OCI-LY7 (cell line): ENCODE results near the gene POLR2E. TPM values are rescaled to one million over a fixed set of nuclear protein-coding genes. Genes with fewer than 3 reads are reported as not detected.

ENCODE experiments used
- BruUV-seq: library from RNA; stranded (reverse); fragments of 400-500 nt; replicated peaks from 2 replicates; lab custom pipeline; 2021; lab: Mats Ljungman, UMichigan
- CTCF ChIA-PET: fragments of 300-600 bp; sonication (Branson Sonifier 250); formaldehyde crosslinking; loops from one replicate; lab custom pipeline; 2022; ENCODE audit warnings: antibody characterized with exemption; ENCODE audit not compliant: unreplicated experiment; lab: Charles Lee
- POLR2A ChIA-PET: fragments of 300-600 bp; sonication (Branson Sonifier 250); formaldehyde crosslinking; loops from one replicate; lab custom pipeline; 2022; ENCODE audit warnings: antibody characterized with exemption; lab: Charles Lee
- DNase-seq: peaks from one replicate; pipeline ENCODE4 v3.0.0-alpha.2; 2015; ENCODE audit warnings: low spot score
- H2AFZ ChIP-seq: fragments of 200-600 bp; sonication (generic), shearing (Covaris generic); 2 replicates; pipeline ENCODE4 v1.6.1; 2014; ENCODE audit warnings: mild to moderate bottlenecking, antibody characterized with exemption, low read length, moderate library complexity
- H3K27ac ChIP-seq: fragments of 200-600 bp; sonication (generic); 2 replicates; pipeline ENCODE4 v1.5.1; 2014; ENCODE audit warnings: mixed run types, low read depth, mild to moderate bottlenecking, moderate library complexity, low read length, inconsistent platforms; ENCODE audit not compliant: poor library complexity, severe bottlenecking
- H3K36me3 ChIP-seq: fragments of 200-600 bp; sonication (generic); 2 replicates; pipeline ENCODE4 v1.6.1; 2014; ENCODE audit warnings: mild to moderate bottlenecking, antibody characterized with exemption, low read length, moderate library complexity, mixed read lengths; ENCODE audit not compliant: insufficient read depth
- H3K4me1 ChIP-seq: fragments of 200-600 bp; sonication (generic); 2 replicates; pipeline ENCODE4 v1.5.1; 2014; ENCODE audit warnings: mild to moderate bottlenecking, low read length; ENCODE audit not compliant: insufficient read depth, poor library complexity, severe bottlenecking
- H3K4me2 ChIP-seq: fragments of 200-600 bp; sonication (generic); 2 replicates; pipeline ENCODE4 v1.6.1; 2014; ENCODE audit warnings: mild to moderate bottlenecking, low read length
- H3K4me3 ChIP-seq: fragments of 200-600 bp; sonication (generic); 2 replicates; pipeline ENCODE4 v1.5.1; 2014; ENCODE audit warnings: mild to moderate bottlenecking, low read depth, low read length; ENCODE audit not compliant: poor library complexity, severe bottlenecking
- H3K79me2 ChIP-seq: fragments of 200-600 bp; sonication (generic); 2 replicates; pipeline ENCODE4 v1.6.1; 2016; ENCODE audit warnings: low read depth, mild to moderate bottlenecking, low read length, moderate library complexity, mixed read lengths; ENCODE audit not compliant: insufficient read depth
- H3K9me2 ChIP-seq: fragments of 200-600 bp; sonication (generic); 2 replicates; pipeline ENCODE4 v1.6.1; 2016; ENCODE audit warnings: mild to moderate bottlenecking, low read length, mixed read lengths; ENCODE audit not compliant: insufficient read depth
- H3K9me3 ChIP-seq: fragments of 200-600 bp; sonication (generic); 2 replicates; pipeline ENCODE4 v1.6.1; 2014; ENCODE audit warnings: mild to moderate bottlenecking, mixed run types, low read length, mixed read lengths
- H4K20me1 ChIP-seq: fragments of 200-600 bp; sonication (generic); 2 replicates; pipeline ENCODE4 v1.6.1; 2014; ENCODE audit warnings: mild to moderate bottlenecking, antibody characterized with exemption, low read length, moderate library complexity, mixed read lengths; ENCODE audit not compliant: insufficient read depth
- EZH2phosphoT487 ChIP-seq: fragments of 200-600 bp; sonication (generic); IDR thresholded peaks from 2 replicates; pipeline ENCODE4 v1.6.1; 2018; ENCODE audit warnings: low read depth, borderline replicate concordance, mild to moderate bottlenecking, mixed run types, antibody characterized with exemption, low read length, moderate library complexity, mixed read lengths
- intact Hi-C: fragments of 100-400 bp; cut with micrococcal nuclease; formaldehyde crosslinking; loops from one replicate; pipeline ENCODE4 v1.10.0; 2022; ENCODE audit not compliant: unreplicated experiment
- total RNA-seq, 2 experiments: library from RNA; depleted of rRNA in 1 of 2; stranded (reverse); fragments of >200 nt in 1 of 2; shearing (Covaris generic) in 1 of 2; gene quantifications; 2 replicates each; pipeline ENCODE4 v1.2.3, GENCODE V29; 2014 to 2022
- TF ChIP-seq, protein P1 (sequence below): fragments of 200-600 bp; sonication (generic); conservative IDR thresholded peaks from 2 replicates; pipeline ENCODE4 v1.5.1; 2014; ENCODE audit warnings: mild to moderate bottlenecking, antibody characterized with exemption, low read length, moderate library complexity, mixed read lengths

POLR2E gene
- total RNA-seq, 2 experiments from 2014 or later: 153 to 193 TPM

DNA sequence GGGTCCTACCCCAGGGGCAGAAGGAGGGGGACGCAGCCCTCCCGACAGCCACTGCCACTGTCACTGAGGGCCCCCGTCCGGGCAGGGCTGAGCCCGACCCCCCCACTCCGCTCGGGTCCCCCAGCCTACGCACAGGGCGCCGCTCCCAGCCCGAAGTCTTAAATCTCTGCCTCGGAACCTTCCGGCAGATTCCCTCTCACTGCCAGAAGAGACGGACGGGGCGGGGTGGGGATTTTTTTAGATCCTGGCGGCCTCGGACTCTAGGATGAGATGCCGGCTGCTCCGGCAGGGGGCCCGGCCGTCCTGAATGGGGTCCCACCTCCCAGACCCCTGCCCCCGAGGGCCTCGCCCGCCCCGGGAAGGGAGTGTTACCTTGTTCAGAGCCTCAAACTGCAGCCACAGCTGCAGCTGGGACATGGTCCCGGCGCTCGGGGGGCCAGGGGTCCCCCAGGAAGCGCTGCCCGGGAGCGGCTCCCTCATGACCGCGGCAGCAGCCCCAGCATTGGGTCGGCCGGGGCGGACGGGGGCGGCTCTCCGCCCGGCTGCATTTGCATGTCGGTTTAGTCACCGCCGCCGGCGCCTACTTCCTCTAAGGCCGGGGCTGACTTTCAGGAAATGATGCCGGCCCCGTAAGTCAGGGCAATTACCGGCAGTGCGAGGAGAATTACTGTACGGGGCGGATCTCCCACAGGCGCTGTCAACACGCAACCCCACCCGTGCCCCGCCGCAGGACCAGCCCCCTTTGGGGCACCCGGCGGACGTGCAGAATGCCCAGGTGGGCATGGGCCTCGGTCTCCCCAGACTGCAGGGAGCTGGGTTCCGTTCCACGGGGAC, 36.8 kb upstream of the POLR2E start:
- BruUV-seq: no TSS peak
- Histone ChIP-seq H3K36me3 (peaks cover 11% of the 10 kb centered on the region; the same call in 1 of the 2 replicates), H3K27ac (peak overlapping the region; percentile 85), H4K20me1 (no peaks in the 10 kb centered on the region), H3K4me1 (peaks cover 34% of the 10 kb centered on the region), H3K9me3 (no peaks in the 10 kb centered on the region), H3K4me3 (peak overlapping the region; percentile 71), H2AFZ (0 out of 2 replicates have a peak overlapping the region, but pooled peaks have one; percentile 35), H3K79me2 (no peaks in the 10 kb centered on the region), H3K9me2 (no peaks in the 10 kb centered on the region), H3K4me2 (peak overlapping the region; percentile 99)
- TF ChIP-seq, protein P1, sequence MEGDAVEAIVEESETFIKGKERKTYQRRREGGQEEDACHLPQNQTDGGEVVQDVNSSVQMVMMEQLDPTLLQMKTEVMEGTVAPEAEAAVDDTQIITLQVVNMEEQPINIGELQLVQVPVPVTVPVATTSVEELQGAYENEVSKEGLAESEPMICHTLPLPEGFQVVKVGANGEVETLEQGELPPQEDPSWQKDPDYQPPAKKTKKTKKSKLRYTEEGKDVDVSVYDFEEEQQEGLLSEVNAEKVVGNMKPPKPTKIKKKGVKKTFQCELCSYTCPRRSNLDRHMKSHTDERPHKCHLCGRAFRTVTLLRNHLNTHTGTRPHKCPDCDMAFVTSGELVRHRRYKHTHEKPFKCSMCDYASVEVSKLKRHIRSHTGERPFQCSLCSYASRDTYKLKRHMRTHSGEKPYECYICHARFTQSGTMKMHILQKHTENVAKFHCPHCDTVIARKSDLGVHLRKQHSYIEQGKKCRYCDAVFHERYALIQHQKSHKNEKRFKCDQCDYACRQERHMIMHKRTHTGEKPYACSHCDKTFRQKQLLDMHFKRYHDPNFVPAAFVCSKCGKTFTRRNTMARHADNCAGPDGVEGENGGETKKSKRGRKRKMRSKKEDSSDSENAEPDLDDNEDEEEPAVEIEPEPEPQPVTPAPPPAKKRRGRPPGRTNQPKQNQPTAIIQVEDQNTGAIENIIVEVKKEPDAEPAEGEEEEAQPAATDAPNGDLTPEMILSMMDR: no peak
- no peak for TF ChIP-seq EZH2phosphoT487
- POLR2A ChIA-PET: no interaction called here
- CTCF ChIA-PET: no interaction called here
- peak; percentile 89 for DNase-seq
- intact Hi-C loops: loop anchor here (2.0 to 5.0 kb wide), 2 partner anchors 40 to 109 kb away; partner anchors contain the start of genes ATP5F1D and SBNO2

DNA sequence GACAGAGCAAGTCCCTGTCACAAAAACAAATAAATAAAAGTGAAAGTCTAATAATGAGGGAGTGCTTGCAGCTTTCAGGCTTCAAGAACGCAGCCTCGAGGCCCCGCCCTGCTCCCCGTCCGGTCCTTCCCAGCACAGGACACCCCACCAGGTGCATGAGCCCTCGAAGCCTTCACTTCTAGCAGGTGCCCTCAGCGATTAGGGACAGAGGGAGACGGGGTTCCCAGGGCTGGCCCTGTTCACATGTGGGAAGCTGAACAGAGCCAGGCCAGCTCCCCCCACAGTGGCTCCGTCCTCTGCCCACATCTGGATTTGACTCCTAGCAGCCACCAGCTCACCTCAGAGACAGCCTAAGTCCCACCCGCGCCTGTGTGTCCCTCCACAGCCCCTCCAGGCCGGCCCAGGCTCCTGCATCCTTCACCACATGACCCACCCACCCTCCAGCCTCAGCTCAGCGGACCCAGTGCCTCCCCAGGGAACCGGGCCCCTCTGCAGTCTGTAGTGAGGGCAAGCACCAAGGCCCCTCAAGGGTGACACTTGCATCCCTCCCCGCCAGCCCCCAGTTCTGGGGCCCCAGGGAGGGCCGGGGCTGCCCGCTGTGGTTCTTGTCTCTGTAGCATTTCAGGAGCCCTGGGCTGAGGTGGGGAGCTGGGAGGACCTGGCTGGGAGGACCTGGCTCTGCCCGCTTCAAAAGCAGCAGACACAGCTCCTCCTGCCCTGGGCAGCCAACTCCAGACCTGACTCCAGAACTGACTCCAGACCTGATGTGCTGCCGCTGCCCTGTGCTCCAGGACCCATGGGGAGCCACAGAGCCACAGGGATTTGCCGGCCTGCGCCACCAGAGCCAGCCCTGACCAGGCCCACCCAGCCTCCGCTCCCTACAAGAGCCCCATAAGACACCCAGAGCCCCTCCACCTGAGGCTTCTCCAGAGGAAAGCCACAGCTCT, 35.9 kb upstream of the POLR2E start:
- Histone ChIP-seq H3K79me2 (no peaks in the 10 kb centered on the region), H4K20me1 (no peaks in the 10 kb centered on the region; the same call in 1 of the 2 replicates), H3K27ac (peak overlapping the region; percentile 85), H3K9me2 (no peaks in the 10 kb centered on the region), H2AFZ (no peak overlapping the region), H3K4me1 (peaks cover 34% of the 10 kb centered on the region), H3K9me3 (no peaks in the 10 kb centered on the region), H3K4me3 (peak overlapping the region; percentile 71), H3K4me2 (peak overlapping the region; percentile 99), H3K36me3 (peaks cover 19% of the 10 kb centered on the region; the same call in 1 of the 2 replicates)
- no TSS peak for BruUV-seq
- POLR2A ChIA-PET: no interaction called here
- peak; percentile 41 for DNase-seq
- intact Hi-C loops: loop anchor here (5.0 kb wide), 1 partner anchor 41 kb away; the partner anchor contains the start of gene SBNO2
- CTCF ChIA-PET: interaction anchor here (0.9 kb wide), 1 partner anchor 18 kb away, joined by 5 read pairs; no protein-coding TSS in a partner anchor
- TF ChIP-seq, protein P1: no peak
- TF ChIP-seq EZH2phosphoT487: no peak
